Hepatocyte (in vitro differentiated cells): ENCODE results near the gene PCP4. TPM values are rescaled to one million over a fixed set of nuclear protein-coding genes. Genes with fewer than 3 reads are reported as not detected.

Experiments used
- DNase-seq: peaks from one replicate; pipeline ENCODE4 v3.0.0-alpha.2; 2016; ENCODE audit warnings: low spot score
- H2AFZ ChIP-seq: fragments of 200-600 bp; sonication (generic); 2 replicates; pipeline ENCODE4 v1.6.0; 2016; ENCODE audit warnings: antibody characterized with exemption, mild to moderate bottlenecking
- H3K27ac ChIP-seq: fragments of 200-600 bp; sonication (generic); 2 replicates; pipeline ENCODE4 v1.5.1; 2016; ENCODE audit warnings: mild to moderate bottlenecking
- H3K27me3 ChIP-seq: fragments of 200-600 bp; sonication (generic); 2 replicates; pipeline ENCODE4 v1.6.1; 2016
- H3K36me3 ChIP-seq: fragments of 200-600 bp; sonication (generic); replicated peaks from 2 replicates; pipeline ENCODE4 v1.5.1; 2016; ENCODE audit warnings: low read depth; ENCODE audit not compliant: insufficient read depth
- H3K4me1 ChIP-seq: fragments of 200-600 bp; sonication (generic); 2 replicates; pipeline ENCODE4 v1.5.1; 2016; ENCODE audit warnings: mild to moderate bottlenecking, moderate library complexity; ENCODE audit not compliant: insufficient read depth
- H3K4me2 ChIP-seq: fragments of 200-600 bp; sonication (generic); 2 replicates; pipeline ENCODE4 v1.6.0; 2016
- H3K4me3 ChIP-seq: fragments of 200-600 bp; sonication (generic); 2 replicates; pipeline ENCODE4 v1.5.1; 2016; ENCODE audit warnings: mild to moderate bottlenecking
- H3K79me2 ChIP-seq: fragments of 200-600 bp; sonication (generic); 2 replicates; pipeline ENCODE4 v1.6.0; 2017; ENCODE audit warnings: mild to moderate bottlenecking
- H3K9me2 ChIP-seq: fragments of 200-600 bp; sonication (generic); replicated peaks from 2 replicates; pipeline ENCODE4 v1.6.0; 2017; ENCODE audit warnings: mild to moderate bottlenecking; ENCODE audit not compliant: insufficient read depth
- H3K9me3 ChIP-seq: fragments of 200-600 bp; sonication (generic); 2 replicates; pipeline ENCODE4 v1.5.1; 2016; ENCODE audit warnings: low read depth, mild to moderate bottlenecking
- H4K20me1 ChIP-seq: fragments of 200-600 bp; sonication (generic); 2 replicates; pipeline ENCODE4 v1.6.0; 2016; ENCODE audit warnings: mild to moderate bottlenecking; ENCODE audit not compliant: insufficient read depth, poor library complexity, severe bottlenecking
- CTCF ChIP-seq: fragments of 200-600 bp; sonication (generic); IDR thresholded peaks from 2 replicates; pipeline ENCODE4 v1.5.1; 2016; ENCODE audit warnings: antibody characterized with exemption, mild to moderate bottlenecking; ENCODE audit not compliant: poor library complexity
- EZH2 ChIP-seq: fragments of 200-600 bp; sonication (generic); IDR thresholded peaks from 2 replicates; pipeline ENCODE4 v1.6.1; 2016; ENCODE audit warnings: antibody characterized with exemption, mild to moderate bottlenecking, borderline replicate concordance
- EZH2phosphoT487 ChIP-seq: fragments of 200-600 bp; sonication (generic); IDR thresholded peaks from one replicate; pipeline ENCODE4 v1.6.1; 2018; ENCODE audit warnings: antibody characterized with exemption, mild to moderate bottlenecking, low read depth, moderate library complexity; ENCODE audit not compliant: unreplicated experiment, severe bottlenecking
- WGBS: methylation state at CpG from one replicate; pipeline ENCODE4 v1.1.6; 2016; ENCODE audit warnings: low lambda C conversion rate; ENCODE audit errors: missing lambda C conversion rate; 5-methylcytosine and 5-hydroxymethylcytosine counted together
- polyA plus RNA-seq: library from polyadenylated mRNA; unstranded; fragments of >200 nt; fragmentation: Nextera tagmentation; extraction: Ambion mirVana; gene quantifications from 2 replicates; pipeline ENCODE4 v1.2.1, GENCODE V29; 2016
- total RNA-seq: library from RNA; depleted of rRNA; stranded (reverse); fragments of >200 nt; gene quantifications from 2 replicates; pipeline ENCODE4 v1.2.3, GENCODE V29; 2014

PCP4 gene
- total and polyA plus RNA-seq, 2 experiments from 2014 or later = 1.2 to 6.9 TPM

GRCh38 chr21:39934895-39935294 is 67.7 kb downstream of the PCP4 start:
- no peak for TF ChIP-seq CTCF
- no peak for TF ChIP-seq EZH2phosphoT487
- TF ChIP-seq EZH2 = no peak
- no peak overlapping the region for H3K4me2 ChIP-seq
- DNase-seq = no peak
- H3K79me2 ChIP-seq = no peaks in the 10 kb centered on the region
- no peak overlapping the region for H3K27ac ChIP-seq
- no peaks in the 10 kb centered on the region for H3K27me3 ChIP-seq
- no peaks in the 10 kb centered on the region for H3K9me3 ChIP-seq
- H4K20me1 ChIP-seq = no peaks in the 10 kb centered on the region
- no peak overlapping the region for H2AFZ ChIP-seq
- no peaks in the 10 kb centered on the region for H3K9me2 ChIP-seq
- WGBS = 85% methylated on average over 2 of the region's 2 CpGs
- no peak overlapping the region for H3K4me3 ChIP-seq
- H3K36me3 ChIP-seq = no peaks in the 10 kb centered on the region
- no peaks in the 10 kb centered on the region for H3K4me1 ChIP-seq

- Histone ChIP-seq H4K20me1 (no peaks in the 10 kb centered on the region), H3K79me2 (no peaks in the 10 kb centered on the region), H3K9me2 (no peaks in the 10 kb centered on the region), H2AFZ (no peak overlapping the region), H3K4me2 (no peak overlapping the region), H3K9me3 (no peaks in the 10 kb centered on the region), H3K36me3 (no peaks in the 10 kb centered on the region), H3K4me3 (no peak overlapping the region), H3K27me3 (no peaks in the 10 kb centered on the region), H3K27ac (no peak overlapping the region), H3K4me1 (no peaks in the 10 kb centered on the region)
- WGBS = 91% methylated on average over 5 of the region's 5 CpGs
- TF ChIP-seq CTCF (no peak), EZH2 (no peak), EZH2phosphoT487 (no peak)
- no peak for DNase-seq
Measured at GRCh38 chr21:39935716-39936115, 68.5 kb downstream of the PCP4 start.

- Histone ChIP-seq H3K79me2 (no peaks in the 10 kb centered on the region), H3K4me2 (no peak overlapping the region), H4K20me1 (no peaks in the 10 kb centered on the region), H2AFZ (no peak overlapping the region), H3K4me1 (no peaks in the 10 kb centered on the region), H3K27ac (no peak overlapping the region), H3K36me3 (no peaks in the 10 kb centered on the region), H3K9me3 (no peaks in the 10 kb centered on the region), H3K4me3 (no peak overlapping the region), H3K9me2 (no peaks in the 10 kb centered on the region), H3K27me3 (no peaks in the 10 kb centered on the region)
- no peak for DNase-seq
- TF ChIP-seq EZH2 = no peak
- no peak for TF ChIP-seq EZH2phosphoT487
- TF ChIP-seq CTCF = no peak
- WGBS = 79% methylated on average over 8 of the region's 8 CpGs
Measured at GRCh38 chr21:39938086-39938625, 70.9 kb downstream of the PCP4 start.
